ENCODE data around the gene GSDMA.
A peak's percentile ranks its signal among the peaks of the same experiment; 100 is the strongest.

Gene GSDMA

GRCh38 chr17:39962642-39963220 lies at the start of gene GSDMA:
Gene GSDMA (plus strand): TSS chr17:39963004. CDS start chr17:39965688, 2,684 bp downstream.
- peak; percentile 19 for DNase-seq

- no peak for DNase-seq
Measured at GRCh38 chr17:39913989-39914388, 48.8 kb upstream of the GSDMA start.

GRCh38 chr17:39915559-39915958 lies 47.2 kb upstream of the GSDMA start:
- no peak for DNase-seq

GRCh38 chr17:39916918-39917317 lies 45.9 kb upstream of the GSDMA start:
- DNase-seq, result no peak

GRCh38 chr17:39919087-39919683 lies 43.6 kb upstream of the GSDMA start:
- no peak for DNase-seq

- peak; percentile 80 for DNase-seq
Measured at GRCh38 chr17:39920218-39921210, 42.3 kb upstream of the GSDMA start.

GRCh38 chr17:39921323-39921722 lies 41.5 kb upstream of the GSDMA start:
- DNase-seq, result peak; percentile 57

- DNase-seq, result no peak
Measured at GRCh38 chr17:39922006-39922405, 40.8 kb upstream of the GSDMA start.

GRCh38 chr17:39923230-39923629 lies 39.6 kb upstream of the GSDMA start:
- DNase-seq, result no peak

- DNase-seq, result no peak
Measured at GRCh38 chr17:39923836-39924690, 38.7 kb upstream of the GSDMA start.

GRCh38 chr17:39924691-39925055 lies 38.1 kb upstream of the GSDMA start:
- no peak for DNase-seq

- DNase-seq, result no peak
Measured at GRCh38 chr17:39925282-39926134, 37.3 kb upstream of the GSDMA start.

- no peak for DNase-seq
Measured at GRCh38 chr17:39926135-39926587, 36.6 kb upstream of the GSDMA start.

GRCh38 chr17:39926588-39927100 lies 36.2 kb upstream of the GSDMA start:
- DNase-seq, result peak; percentile 72

GRCh38 chr17:39927101-39927928 lies 35.5 kb upstream of the GSDMA start, which contains the start of the genes LRRC3C and ORMDL3:
Gene LRRC3C (plus strand): TSS chr17:39927732. CDS start chr17:39941524, 13,792 bp downstream.
Gene ORMDL3 (minus strand): TSS chr17:39927601. CDS start chr17:39924203, 3,398 bp downstream.
- DNase-seq, result peak; percentile 95

- no peak for DNase-seq
Measured at GRCh38 chr17:39927929-39928857, 34.6 kb upstream of the GSDMA start.

GRCh38 chr17:39928858-39929645 lies 33.8 kb upstream of the GSDMA start:
- no peak for DNase-seq
